GM10266 (cell line): ENCODE data around the gene MGAT4A.

ENCODE experiments used
- DNase-seq: peaks from one replicate; pipeline ENCODE4 v3.0.0; 2012; ENCODE audit errors: extremely low spot score
- TF ChIP-seq, protein P1 (sequence below): IDR thresholded peaks from 2 replicates; pipeline ENCODE4 v1.5.1; 2012; ENCODE audit warnings: mild to moderate bottlenecking, low read depth; ENCODE audit not compliant: control insufficient read depth, insufficient read depth; ENCODE audit errors: missing control alignments

The MGAT4A gene

DNA sequence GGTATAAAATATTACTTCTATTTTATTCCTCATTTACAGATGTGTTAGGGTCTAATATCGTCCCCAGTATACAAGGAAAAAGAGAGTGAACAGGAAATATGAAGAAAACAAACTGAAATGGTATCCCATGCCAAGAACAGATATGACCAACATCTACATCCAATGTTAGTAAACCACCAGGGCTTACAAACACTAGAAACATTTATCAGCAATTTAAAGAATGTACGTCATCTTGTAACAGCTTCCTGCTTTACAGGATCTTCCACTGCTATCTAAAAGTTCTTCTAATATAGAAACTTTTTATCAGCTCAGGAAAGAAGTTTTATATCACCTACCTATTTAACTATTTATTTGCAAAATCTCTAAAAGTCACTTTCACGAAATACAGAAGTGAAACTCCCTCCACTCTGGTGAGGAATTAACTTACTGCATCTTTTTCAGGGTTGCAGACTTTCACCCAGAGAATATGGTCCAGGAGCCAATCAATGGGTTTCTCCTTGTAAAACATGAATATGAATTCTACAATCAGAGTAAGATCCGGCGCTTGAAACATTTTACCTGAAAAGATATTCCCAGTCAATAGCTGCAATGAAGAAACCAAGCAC, 87.3 kb downstream of the MGAT4A start:
- no peak for DNase-seq
- TF ChIP-seq, protein P1, sequence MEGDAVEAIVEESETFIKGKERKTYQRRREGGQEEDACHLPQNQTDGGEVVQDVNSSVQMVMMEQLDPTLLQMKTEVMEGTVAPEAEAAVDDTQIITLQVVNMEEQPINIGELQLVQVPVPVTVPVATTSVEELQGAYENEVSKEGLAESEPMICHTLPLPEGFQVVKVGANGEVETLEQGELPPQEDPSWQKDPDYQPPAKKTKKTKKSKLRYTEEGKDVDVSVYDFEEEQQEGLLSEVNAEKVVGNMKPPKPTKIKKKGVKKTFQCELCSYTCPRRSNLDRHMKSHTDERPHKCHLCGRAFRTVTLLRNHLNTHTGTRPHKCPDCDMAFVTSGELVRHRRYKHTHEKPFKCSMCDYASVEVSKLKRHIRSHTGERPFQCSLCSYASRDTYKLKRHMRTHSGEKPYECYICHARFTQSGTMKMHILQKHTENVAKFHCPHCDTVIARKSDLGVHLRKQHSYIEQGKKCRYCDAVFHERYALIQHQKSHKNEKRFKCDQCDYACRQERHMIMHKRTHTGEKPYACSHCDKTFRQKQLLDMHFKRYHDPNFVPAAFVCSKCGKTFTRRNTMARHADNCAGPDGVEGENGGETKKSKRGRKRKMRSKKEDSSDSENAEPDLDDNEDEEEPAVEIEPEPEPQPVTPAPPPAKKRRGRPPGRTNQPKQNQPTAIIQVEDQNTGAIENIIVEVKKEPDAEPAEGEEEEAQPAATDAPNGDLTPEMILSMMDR: no peak

DNA sequence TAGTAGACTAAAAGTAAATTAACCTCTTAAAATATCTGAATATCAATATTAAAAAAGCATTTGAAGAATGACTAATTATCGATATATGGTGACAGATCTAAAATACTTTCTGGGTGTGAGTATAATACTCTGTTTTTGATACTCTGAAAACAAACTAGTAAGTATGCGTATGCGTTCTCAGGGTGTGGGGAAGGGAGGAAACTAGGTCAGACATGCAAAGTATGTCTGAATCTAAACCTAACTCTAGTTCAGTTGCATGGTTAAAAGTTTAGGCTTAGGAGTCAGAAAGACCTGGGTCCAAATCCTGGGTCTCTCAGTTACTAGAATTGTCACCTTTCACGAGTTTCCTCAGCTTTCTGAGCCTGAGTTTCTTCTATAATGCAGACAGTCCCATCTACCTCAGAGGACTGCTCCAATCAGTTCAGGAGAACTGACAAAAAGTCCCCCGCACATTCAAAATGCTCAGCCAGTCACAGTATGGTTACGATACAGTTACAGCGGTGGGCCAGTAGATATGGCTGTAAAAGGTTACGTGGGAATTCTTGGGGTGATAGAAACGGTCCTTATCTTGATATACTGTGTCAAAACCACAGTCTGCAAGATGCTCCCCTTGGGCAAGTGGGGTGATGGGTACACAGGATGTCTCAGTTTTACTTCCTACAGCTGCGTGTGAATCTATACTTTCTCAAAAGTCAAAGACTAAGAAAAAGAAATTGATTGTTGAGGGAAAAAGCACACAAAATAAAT, 93.4 kb downstream of the MGAT4A start:
- DNase-seq: peak; percentile 40
- TF ChIP-seq, protein P1: no peak

DNA sequence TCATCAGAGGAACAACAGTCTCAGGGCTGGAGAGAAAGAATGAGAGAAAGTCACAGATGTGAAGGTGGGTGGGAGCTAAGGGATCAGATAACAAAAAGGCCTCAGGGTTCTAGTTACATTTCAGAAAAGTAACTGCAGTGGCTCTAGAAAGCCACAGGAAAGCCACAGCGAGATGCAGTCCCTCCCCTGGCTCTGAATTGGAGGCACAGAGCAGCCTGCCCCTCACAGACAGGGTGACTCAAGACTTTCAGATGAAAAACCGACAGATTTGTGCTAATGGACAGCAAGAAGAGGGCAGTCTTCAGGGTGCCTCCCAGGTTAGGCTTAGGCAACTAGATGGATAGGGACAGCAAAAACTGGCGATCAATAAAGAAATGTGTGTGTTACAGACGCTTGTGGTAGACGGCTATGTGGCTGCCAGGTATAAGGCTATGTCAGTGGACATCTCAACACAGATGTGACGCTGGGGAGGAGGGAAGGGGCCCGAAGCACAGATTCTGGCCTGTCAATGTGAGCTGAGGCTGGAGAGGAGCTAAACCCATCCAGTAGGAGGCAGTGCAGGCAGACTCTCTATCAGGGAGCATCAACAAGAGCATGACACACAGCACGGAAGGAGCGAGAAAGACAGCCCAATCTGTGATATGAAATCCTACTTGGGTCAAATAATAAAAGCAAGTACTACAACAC, 96.4 kb downstream of the MGAT4A start:
- TF ChIP-seq, protein P1: peak; percentile 28
- DNase-seq: no peak

DNA sequence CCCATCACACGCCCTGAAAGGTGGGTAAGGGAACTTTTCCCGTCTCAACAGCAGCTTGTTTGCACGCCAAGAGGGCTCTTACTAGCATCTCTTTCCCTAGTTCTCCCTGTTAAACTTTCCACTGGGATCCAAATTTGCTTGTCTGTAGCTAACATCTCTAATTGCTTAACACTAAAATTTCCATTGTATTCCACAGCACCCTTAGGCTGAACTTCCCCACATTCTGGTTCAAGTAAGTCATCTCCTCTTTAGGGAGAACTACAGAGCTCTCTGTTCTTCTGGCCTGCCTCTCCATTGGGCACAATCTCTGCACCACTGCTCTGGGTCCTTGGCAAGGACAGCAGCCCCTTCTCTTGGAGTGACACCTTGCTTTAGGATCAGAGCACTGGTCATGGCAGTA, 98.6 kb downstream of the MGAT4A start:
- DNase-seq: no peak
- TF ChIP-seq, protein P1: no peak

DNA sequence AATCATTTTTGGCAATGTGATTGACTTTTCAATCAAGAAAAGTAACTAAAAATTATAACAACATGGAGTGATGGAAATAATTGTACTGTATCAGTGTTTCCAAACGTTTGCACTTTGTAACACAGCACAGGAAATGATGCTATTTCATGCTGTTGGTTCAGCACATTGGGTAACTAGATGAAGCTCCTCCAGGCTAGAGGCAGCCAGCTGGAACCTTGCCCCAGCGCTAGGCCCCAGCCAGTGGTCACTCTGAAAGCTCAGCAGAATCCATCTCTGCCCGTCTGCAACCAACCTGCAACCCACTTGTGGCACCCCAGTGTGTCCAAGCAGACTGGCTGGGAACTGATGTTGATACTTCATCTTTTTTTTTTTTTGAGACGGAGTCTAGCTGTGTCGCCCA, 107.3 kb downstream of the MGAT4A start:
- TF ChIP-seq, protein P1: no peak
- DNase-seq: no peak

DNA sequence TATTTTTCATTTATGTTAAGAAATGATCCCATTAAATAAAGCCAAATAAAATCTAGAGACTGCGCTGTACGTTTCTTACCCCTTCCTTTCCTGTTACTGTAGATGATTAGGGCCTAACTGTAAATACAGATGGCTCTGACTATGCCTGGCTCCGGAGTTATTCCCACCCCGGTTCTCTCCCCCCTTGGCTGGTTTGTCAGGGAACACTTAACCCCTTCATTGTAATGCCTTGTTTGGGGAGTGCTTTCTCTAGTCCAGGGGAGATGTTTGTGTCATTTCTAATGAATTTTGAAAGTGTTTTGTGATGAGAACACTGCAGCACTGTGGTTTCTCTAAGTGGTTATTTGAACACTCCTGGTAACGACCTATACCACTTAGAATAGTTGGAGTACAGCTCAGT, 113.8 kb downstream of the MGAT4A start:
- TF ChIP-seq, protein P1: no peak

DNA sequence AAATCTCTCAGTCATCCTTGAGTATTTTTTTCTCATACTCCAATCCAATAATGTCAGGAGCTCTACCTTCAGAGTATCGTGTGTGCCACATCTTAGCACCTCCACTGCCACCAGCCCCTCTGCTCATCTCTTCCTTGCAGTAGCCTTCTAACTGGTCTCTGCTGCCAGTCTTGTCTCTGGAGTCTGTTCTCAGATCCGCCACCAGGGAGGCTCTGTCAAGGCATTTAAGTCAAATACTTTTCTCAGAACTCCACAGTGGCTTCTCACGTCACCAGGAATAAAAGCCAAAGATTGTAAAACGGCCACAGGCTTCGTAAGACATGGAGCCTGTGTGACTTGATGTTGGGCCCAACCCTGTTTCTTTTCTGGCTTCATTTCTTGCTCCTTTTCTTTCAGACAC, 115.5 kb downstream of the MGAT4A start:
- TF ChIP-seq, protein P1: no peak
- no peak for DNase-seq

More for the DNA sequence above, 113.8 kb downstream of the MGAT4A start:
- no peak for DNase-seq
